K562 (cell line): ENCODE measurements around the gene POPDC2. TPM values are rescaled to one million over a fixed set of nuclear protein-coding genes. Genes with fewer than 3 reads are reported as not detected.

Experiments
- ATAC-seq: fragments of 200-7000 bp; cut with Tn5 transposase; 3 replicates; pipeline ENCODE4 v1.9.1; 2020; ENCODE audit warnings: moderate library complexity
- BruUV-seq: library from RNA; stranded (reverse); fragments of 400-500 nt; replicated peaks from 2 replicates; lab custom pipeline; 2021; lab: Mats Ljungman, UMichigan
- CTCF ChIA-PET: fragments of 300-600 bp; formaldehyde crosslinking; extraction: SDS; loops from one replicate; lab custom pipeline; 2021; ENCODE audit warnings: low intra/inter-chr PET ratio; lab: Yijun Ruan, JAX
- POLR2A ChIA-PET: fragments of 300-600, 350-650 bp; sonication (Branson Sonifier 250); formaldehyde crosslinking; extraction: SDS; loops from one replicate; lab custom pipeline; 2021; ENCODE audit warnings: antibody characterized with exemption, inconsistent platforms; lab: Yijun Ruan, JAX
- DNase-seq, 4 experiments: peaks; one replicate each; pipeline versions ENCODE4 v3.0.0 to v3.0.0-alpha.2; 2011 to 2018; ENCODE audit warnings: low spot score in 3 of 4, mixed read lengths in 3 of 4; ENCODE audit errors: extremely low read depth in 1 of 4
- FAIRE-seq: peaks from 2 replicates; lab custom pipeline; 2011; peaks lifted over from hg19 to GRCh38; lab: Jason Lieb, UNC
- H2AFZ ChIP-seq: 2 replicates; pipeline ENCODE4 v1.6.0; 2011; ENCODE audit warnings: low read depth, low read length, control low read depth, inconsistent platforms
- H3K27ac ChIP-seq: fragments of 200-600 bp; 3 replicates; pipeline ENCODE4 v1.8.0; 2011; ENCODE audit warnings: low read depth, mild to moderate bottlenecking, control low read depth, inconsistent platforms, low read length, moderate library complexity, mixed read lengths; ENCODE audit errors: extremely low read depth
- H3K27me3 ChIP-seq, 2 experiments: fragments of 300-600 bp in 1 of 2; 2 replicates in 1 of 2; 3 replicates in 1 of 2; pipeline versions ENCODE4 v1.6.0 to v1.8.0; 2011; ENCODE audit warnings: inconsistent platforms in 2 of 2, low read length in 2 of 2, mild to moderate bottlenecking in 1 of 2, mixed read lengths in 1 of 2, moderate library complexity in 1 of 2; ENCODE audit not compliant: control insufficient read depth in 2 of 2, insufficient read depth in 2 of 2
- H3K36me3 ChIP-seq: fragments of 300-600 bp; 3 replicates; pipeline ENCODE4 v1.8.0; 2011; ENCODE audit warnings: mild to moderate bottlenecking, low read length, inconsistent platforms; ENCODE audit not compliant: control insufficient read depth, insufficient read depth
- H3K4me1 ChIP-seq, 2 experiments: fragments of 200-600 bp in 1 of 2; replicated peaks in 1 of 2; 2 replicates in 1 of 2; 3 replicates in 1 of 2; pipeline versions ENCODE4 v1.5.1 to v1.8.0; 2011; ENCODE audit warnings: inconsistent platforms in 2 of 2, low read length in 2 of 2, mild to moderate bottlenecking in 1 of 2, mixed read lengths in 1 of 2, moderate library complexity in 1 of 2; ENCODE audit not compliant: control insufficient read depth in 2 of 2, insufficient read depth in 2 of 2
- H3K4me2 ChIP-seq: 2 replicates; pipeline ENCODE4 v1.6.1; 2011; ENCODE audit warnings: low read length, control low read depth, inconsistent platforms, mixed read lengths; ENCODE audit not compliant: insufficient read depth
- H3K4me3 ChIP-seq: fragments of 200-600 bp; sonication (generic), shearing (Covaris generic); 2 replicates; pipeline ENCODE4 v1.5.1; 2016; ENCODE audit warnings: control low read depth, inconsistent platforms
- H3K79me2 ChIP-seq: fragments of 200-600 bp; 3 replicates; pipeline ENCODE4 v1.8.0; 2011; ENCODE audit warnings: low read length, inconsistent platforms; ENCODE audit not compliant: control insufficient read depth, insufficient read depth
- H3K9ac ChIP-seq, 2 experiments: 2 replicates each; pipeline versions ENCODE4 v1.6.0 to v1.6.1; 2011; ENCODE audit warnings: low read depth in 2 of 2, low read length in 2 of 2, control low read depth in 1 of 2, inconsistent platforms in 1 of 2, mild to moderate bottlenecking in 1 of 2, mixed read lengths in 1 of 2; ENCODE audit not compliant: insufficient read depth in 1 of 2
- H3K9me1 ChIP-seq: one replicate; pipeline ENCODE4 v1.6.0; 2011; ENCODE audit warnings: inconsistent platforms, mild to moderate bottlenecking, low read length, moderate library complexity; ENCODE audit not compliant: control insufficient read depth, insufficient read depth
- H3K9me3 ChIP-seq: replicated peaks from 2 replicates; pipeline ENCODE4 v1.5.1; 2011; ENCODE audit warnings: low read depth, low read length, inconsistent platforms; ENCODE audit not compliant: control insufficient read depth, insufficient read depth
- H4K20me1 ChIP-seq: replicated peaks from 2 replicates; pipeline ENCODE4 v1.6.1; 2011; ENCODE audit warnings: low read length, inconsistent platforms, mixed read lengths; ENCODE audit not compliant: control insufficient read depth, insufficient read depth
- TCF3 ChIP-seq: sonication (generic); formaldehyde crosslinking; IDR thresholded peaks from 2 replicates; pipeline ENCODE4 v1.4.0; 2020; ENCODE audit warnings: mild to moderate bottlenecking, missing genetic modification reagents
- ZBTB40 ChIP-seq, 2 experiments: fragments of 450-650 bp in 1 of 2; sonication (generic) in 1 of 2; formaldehyde crosslinking in 1 of 2; IDR thresholded peaks; 2 replicates each; pipeline versions ENCODE4 v1.7.1 to v1.9.0; 2016 to 2022; ENCODE audit warnings: inconsistent platforms in 1 of 2, mild to moderate bottlenecking in 1 of 2, missing genetic modification reagents in 1 of 2
- WGBS: fragments of 100-300 bp; shearing (Covaris generic); methylation state at CpG from one replicate; pipeline ENCODE4 v1.1.6; 2016; ENCODE audit warnings: low coverage, mixed read lengths; ENCODE audit not compliant: insufficient coverage; ENCODE audit errors: missing lambda C conversion rate; 5-methylcytosine and 5-hydroxymethylcytosine counted together
- in situ Hi-C: fragments of 300-500 bp; cut with MboI; formaldehyde crosslinking; loops from 4 replicates; pipeline ENCODE4 v1.15.0; 2018; ENCODE audit warnings: inconsistent platforms, mixed read lengths
- intact Hi-C: fragments of 100-400 bp; cut with micrococcal nuclease; formaldehyde crosslinking; loops from 2 replicates; pipeline ENCODE4 v1.14.2; 2022
- polyA plus RNA-seq, 8 experiments: library from polyadenylated mRNA; depleted of rRNA in 4 of 8; stranded (reverse) in 5 of 8; unstranded in 3 of 8; fragments of >200 nt; fragmentation: Nextera tagmentation in 2 of 8; fragmentation: Illumina TruSeq in 1 of 8; extraction: Ambion mirVana in 2 of 8; extraction: Trizol in 1 of 8; gene quantifications; 2 replicates each; pipeline versions ENCODE4 v1.2.1 to v1.2.3, GENCODE V29; 2011 to 2014; ENCODE audit warnings: inconsistent platforms in 1 of 8, missing spikeins in 1 of 8
- total RNA-seq, 7 experiments: library from RNA; depleted of rRNA in 6 of 7; stranded (reverse); fragments of >200 nt in 6 of 7; fragmentation: Illumina TruSeq in 2 of 7; extraction: Trizol in 2 of 7; gene quantifications; 2 replicates each; pipeline versions ENCODE4 v1.2.1 to v1.2.3, GENCODE V29; 2011 to 2021; ENCODE audit warnings: low replicate concordance in 1 of 7

The POPDC2 gene
- total and polyA plus RNA-seq, 9 of the 15 experiments (the other 6 are each of a cell fraction or from before 2014, with no cell fraction given) = 0.08 to 0.32 (median 0.13) TPM; not detected in 4

- peaks cover 4 to 5% of the 10 kb centered on the region in 2 experiments for H3K4me1 ChIP-seq
- ATAC-seq (no peak), DNase-seq (no peak), FAIRE-seq (no peak)
- H3K9me3 ChIP-seq = no peaks in the 10 kb centered on the region
- ChIA-PET CTCF (no interaction called here), POLR2A (interaction anchor here (0.6 kb wide), 1 partner anchor 128 kb away, joined by 4 read pairs; no protein-coding TSS in a partner anchor)
- TF ChIP-seq ZBTB40 (IDR thresholded peaks at IDR 0.05) (no peak), ZBTB40 (CRISPR knock-in tag; IDR thresholded peaks at IDR 0.05) (no peak), TCF3 (CRISPR knock-in tag) (no peak)
- H3K27ac ChIP-seq = no peak within 1 kb of the TSS
- intact Hi-C loops = no loop called here
- WGBS = 37% methylated on average over 6 of the region's 7 CpGs
- no peaks in the 10 kb centered on the region for H3K9me1 ChIP-seq
- H4K20me1 ChIP-seq = no peaks in the 10 kb centered on the region
- no peak within 1 kb of the TSS for H3K4me3 ChIP-seq
- no TSS peak for BruUV-seq
- H2AFZ ChIP-seq = peak within 1 kb of the TSS; percentile 53
- no peak within 1 kb of the TSS for H3K4me2 ChIP-seq
- in situ Hi-C loops = no loop called here
- H3K9ac ChIP-seq = no peak within 1 kb of the TSS
- no peaks in the 10 kb centered on the region for H3K27me3 ChIP-seq
- H3K36me3 ChIP-seq = no peaks in the 10 kb centered on the region
- no peaks in the 10 kb centered on the region for H3K79me2 ChIP-seq
Measured at GRCh38 chr3:119597548-119598288, 62.7 kb downstream of the POPDC2 start, which contains the start of gene PLA1A. Gene PLA1A, plus strand, starts transcription at chr3:119597885. Its CDS starts 29 bp downstream, at chr3:119597914.
